CD4-positive, alpha-beta T cell treated with Interleukin-10 for 1 hour (primary cell): ENCODE measurements around the gene GLYATL1.

Experiments
- DNase-seq: peaks from one replicate; pipeline ENCODE4 v3.0.0-alpha.2; 2020

The GLYATL1 gene, protein sequence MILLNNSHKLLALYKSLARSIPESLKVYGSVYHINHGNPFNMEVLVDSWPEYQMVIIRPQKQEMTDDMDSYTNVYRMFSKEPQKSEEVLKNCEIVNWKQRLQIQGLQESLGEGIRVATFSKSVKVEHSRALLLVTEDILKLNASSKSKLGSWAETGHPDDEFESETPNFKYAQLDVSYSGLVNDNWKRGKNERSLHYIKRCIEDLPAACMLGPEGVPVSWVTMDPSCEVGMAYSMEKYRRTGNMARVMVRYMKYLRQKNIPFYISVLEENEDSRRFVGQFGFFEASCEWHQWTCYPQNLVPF

DNA sequence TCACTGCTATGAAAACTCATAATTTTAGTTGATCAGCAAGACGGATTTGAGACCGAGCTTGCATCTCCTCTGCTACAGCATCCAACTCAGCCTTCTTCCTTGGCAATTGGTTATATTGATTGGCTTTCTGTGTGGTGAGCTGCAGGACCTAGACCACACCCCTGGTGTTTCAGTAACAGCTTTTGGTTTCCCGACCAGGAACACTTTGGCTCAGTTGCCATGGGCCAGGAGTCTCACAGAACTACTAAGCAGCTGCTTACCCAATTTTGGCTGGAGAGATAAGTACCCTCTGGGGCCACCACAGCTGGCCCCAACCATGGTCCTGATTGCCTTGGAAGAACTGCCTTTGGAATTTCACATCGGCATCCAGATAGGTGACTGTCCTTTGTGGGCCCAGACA is at the start of gene GLYATL1:
Gene GLYATL1, plus strand, starts transcription at position 212 of the 400 bp plus-strand sequence. CDS start 7,600 bp downstream, outside the sequence.
- no peak for DNase-seq

DNA sequence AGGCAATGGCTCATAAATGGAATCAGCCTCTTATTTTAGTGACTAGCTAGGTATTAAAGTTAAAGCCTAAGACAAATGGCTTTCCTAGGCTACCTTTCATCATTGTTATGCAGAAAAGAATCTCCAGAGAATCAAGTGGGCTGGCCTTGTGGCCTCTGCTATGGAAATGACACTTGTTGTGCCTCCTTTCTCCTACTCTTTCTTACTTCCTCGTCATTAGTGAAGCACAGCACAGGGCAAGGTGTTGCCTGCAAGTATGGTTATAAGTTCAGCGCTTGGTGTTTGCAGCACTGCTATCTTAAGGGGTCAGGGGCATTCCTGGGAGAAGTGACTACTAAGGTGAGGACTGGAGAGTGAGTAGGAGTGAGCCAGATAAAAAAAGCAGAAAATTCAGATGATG is 45.4 kb upstream of the GLYATL1 start:
- DNase-seq: no peak

DNA sequence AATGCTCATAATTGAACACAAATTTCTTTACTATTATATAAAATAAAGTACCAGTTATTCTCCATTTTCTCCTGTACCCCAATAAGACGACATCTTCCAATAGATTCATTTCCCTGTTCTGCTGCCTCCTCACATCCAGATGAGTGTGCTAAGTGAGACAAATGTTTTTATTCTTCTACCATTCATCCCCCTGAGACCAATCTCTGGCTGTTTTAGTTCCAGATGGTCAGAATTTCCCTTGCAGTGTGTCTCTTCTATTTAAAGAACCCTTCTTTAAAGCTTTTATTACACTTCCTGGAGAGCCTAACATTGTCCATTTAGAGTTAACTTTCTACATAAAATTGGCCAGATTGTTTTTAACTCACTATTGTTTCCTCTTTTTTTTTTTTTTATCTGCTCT is 41.2 kb upstream of the GLYATL1 start:
- no peak for DNase-seq

DNA sequence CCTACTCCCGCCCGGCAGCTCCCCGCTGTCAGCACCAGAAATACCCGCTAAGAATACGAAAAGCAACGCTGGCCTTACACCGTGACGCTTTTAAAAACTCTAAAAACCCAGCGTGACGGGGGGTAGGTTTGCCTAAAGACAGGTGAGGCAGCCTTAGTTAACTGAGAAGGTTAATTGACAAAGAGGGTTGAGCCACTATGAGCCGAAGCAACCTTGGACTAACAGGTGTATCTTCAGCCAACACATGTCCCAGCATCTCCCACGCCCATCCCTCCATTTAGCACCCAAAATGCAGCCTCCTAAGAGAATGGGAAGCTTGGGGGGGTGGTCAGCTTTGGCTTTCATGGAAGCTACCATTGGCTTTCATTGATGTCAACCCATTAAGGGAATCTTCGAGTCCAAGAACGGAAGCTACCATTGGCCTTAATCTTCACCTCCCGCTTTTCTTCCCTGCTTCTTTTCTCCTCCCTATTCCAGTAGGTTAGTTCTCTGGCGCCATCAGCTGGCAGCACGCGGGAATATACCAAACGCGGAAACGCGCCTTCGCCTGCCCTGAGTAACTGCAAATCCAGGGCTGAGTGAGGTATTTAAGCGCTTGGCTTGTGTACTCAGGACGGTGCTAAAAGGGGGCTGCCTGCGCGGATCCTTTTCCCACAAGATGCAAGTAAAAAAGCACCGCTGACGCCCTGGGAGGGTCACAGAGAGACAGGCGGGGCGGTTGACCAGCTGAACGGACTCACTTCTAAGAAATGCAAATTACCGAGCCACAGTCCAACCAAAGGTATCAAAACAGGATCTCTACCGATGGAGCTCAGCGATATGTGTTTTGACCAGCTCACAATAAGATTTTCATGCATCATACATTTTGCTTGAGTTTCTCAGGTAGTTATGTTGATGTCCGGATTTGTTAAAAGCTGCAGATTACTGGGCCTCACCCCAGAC is 38.5 kb upstream of the GLYATL1 start:
- DNase-seq: peak; percentile 8

DNA sequence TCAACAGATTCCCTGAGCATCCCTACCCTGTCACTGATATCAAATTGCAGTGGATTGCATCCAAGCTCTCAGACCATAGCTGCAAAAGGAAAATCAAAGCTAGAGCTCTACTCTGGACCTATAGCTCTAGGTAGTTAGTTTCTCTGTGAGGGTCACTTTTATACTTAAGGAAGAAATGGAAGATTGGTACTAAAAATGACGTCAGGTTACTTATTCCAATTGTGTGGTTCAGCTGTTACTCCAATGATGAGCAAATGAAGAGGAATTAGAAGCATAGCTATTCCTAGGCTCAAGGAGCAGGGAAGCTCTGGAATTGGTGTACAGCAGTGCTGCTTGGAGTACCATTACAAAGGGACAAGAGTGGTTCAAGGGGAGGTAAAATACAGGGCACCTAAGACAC is 36.4 kb upstream of the GLYATL1 start:
- DNase-seq: no peak

DNA sequence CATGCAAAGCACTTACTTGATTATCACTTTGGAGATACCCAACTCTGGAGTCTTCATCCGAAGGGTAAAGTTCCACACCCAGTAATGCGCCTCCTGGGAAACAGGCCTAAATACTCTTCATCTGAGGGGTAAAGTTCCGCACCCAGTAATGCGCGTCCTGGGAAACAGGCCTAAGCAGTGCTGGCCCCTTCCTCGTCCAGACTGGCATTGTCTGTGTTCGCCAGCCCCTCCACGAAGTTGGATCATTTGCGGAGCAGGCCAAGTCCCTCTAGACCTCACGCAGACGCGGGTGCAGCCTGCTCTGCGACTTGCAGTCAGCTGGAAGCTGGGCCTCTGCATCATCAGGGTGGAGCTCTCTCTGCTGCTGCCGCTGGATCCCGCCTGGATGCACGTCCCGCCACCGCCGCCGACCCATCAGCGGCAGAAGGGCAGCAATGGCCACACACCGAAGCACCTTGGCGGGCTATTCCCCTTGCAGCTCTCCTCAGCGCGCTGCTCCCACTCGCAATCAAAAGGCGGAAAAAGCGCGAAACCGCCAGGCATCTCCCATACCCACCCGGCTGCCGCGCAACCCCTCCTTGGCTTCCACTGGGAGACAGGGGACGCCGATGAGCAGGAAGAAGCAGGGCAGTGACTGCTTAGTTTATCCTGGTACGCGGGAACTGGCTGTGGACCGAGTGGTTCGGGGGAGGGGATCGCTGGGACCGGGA is 34.1 kb upstream of the GLYATL1 start:
- DNase-seq: no peak

DNA sequence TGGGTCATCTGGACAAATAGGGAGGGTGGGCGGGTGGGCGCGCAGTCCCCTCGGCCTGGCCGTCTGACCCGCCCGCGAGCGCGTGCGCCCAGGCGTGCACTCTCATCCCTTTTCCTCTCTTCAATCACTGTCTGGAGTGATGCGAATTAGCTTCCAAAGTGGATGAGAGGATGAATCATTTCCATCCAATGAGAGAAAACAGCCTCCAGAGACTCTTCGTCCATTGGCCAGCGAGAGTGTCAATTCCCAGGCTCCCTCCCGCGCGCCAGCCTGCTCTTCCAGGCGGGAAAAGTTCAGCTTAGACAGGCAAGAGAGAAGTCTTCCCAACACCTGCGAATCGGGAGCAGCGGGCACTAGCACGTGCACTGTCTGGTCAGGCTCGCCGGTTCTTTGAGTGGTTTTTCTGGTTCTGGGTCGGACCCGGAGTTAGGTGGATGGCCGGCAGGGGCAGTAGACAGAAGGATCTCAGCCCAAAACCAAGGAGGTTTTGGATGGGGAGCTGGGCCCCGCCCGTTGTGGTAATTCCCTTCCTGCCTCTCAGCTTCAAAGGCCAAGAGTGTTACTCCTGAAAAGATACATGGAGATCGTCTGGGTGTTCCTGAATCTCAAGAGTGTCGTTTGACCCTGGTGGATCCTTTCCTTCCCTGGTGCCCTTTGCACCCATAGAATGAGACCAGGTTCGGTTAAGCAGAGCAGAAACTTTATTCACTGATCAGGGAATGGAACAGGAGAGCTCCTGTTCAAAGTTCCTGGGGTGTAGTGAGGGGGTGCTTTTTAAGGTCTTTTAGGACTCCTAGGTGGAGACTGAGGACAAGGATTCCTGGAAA is 33.4 kb upstream of the GLYATL1 start:
- no peak for DNase-seq

DNA sequence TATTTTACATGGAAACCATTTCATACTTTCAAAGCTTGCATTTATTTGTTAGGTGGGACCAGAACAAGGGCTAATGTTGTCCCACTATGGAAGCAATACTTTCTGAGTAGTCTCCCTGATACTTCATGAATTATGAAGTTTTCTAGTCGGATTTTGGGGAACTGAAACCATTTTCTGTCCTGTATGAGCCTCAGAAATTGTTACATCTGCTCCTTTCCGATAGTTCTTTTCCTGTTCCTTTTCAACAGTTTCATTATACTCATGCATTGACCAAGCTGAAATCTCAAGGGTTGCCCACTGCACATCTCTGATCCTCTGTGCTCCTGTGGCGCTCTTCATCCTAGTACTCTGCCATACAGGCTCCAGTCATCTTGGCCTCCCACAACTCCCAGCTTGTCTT is 31.5 kb upstream of the GLYATL1 start:
- DNase-seq: no peak

DNA sequence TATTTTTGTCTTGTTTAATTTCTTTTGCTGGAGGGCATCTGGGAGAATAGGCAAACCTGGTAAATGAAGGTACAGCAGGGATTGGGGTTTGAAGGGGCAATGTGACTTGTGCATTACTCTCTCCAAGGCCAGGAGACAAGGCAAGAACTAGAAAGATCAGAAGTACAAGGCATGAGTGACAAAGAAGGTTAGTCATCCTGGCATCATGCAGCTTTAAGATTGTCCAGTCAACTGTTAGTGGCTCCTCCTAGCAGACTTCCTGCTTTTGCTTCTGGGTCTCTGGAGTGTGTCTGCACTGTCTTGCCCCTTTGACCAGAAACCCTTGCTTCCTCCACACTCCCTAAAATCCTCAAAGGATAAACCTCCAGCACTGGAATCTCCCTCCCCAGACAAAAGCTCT is 27.2 kb upstream of the GLYATL1 start:
- no peak for DNase-seq

DNA sequence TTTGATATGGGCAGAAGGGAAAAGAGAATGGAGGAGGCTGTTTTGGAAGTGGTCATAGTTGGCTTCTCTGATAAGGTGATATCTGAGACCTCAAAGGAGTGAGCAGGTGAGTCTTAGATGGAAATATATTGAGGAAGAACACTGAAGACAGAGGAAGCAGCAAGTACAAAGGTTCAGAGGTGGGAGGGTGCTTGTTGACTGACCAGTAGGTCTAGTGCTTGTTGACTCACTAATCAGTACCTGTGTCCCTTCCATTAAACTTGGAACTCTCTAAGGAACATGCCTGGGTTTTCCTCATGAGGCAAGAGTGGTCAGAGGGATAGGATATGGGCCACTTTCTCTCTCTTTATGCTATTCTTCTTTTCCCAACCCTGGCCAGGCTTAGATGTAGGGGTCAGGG is 25.6 kb upstream of the GLYATL1 start:
- no peak for DNase-seq

DNA sequence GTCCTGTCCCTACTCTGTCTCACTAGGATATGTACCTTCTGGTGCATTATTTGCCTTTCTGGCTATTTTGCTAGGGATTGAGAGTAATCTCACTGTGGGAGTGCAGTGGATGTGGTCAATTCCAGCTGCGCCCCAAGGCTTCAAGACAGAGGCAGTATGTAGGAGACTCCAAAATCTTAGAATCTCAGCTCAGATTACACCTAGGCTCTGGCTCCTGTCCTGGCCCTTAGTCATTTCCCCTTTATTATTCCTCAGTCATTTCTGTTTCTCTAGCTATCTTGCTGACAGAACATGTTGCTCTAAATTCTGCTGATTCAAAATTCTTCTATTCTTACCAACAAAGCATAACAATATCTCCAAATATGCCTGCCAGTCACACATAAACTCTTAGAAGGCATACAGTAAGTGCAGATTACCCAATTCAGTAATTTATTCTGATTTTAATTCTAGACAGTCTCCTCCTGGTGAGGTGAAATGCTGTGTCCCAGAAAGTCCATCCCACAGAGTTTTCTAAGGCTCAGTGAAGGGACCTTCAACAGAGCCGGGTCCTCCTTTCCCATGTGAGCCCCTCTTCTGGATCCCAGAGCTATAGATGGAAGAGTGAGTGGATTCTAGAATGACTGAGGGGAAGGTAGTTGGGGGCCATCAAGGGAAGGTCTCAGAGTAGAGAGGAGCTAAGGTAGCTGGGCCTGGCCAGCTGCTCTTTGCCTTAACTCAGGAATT is 24.3 kb upstream of the GLYATL1 start:
- no peak for DNase-seq

DNA sequence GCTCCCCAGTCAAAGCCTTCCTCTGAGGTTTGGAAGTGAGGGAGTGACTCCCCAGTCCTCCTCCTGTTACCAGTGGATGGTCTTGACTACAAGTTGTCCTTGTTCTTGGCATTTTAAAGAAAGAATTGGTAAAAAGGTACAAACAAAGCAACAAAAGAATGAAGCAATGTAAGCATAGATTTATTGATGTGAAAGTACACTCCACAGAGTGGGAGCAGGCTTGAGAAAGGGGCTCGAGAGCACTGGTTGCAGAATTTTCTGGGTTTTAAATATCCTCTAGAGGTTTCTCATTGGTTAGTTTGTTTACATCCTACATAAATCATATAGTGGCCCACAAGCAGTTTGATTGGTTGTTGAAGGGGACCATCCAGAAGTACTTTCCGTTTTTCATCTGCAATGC is 22.7 kb upstream of the GLYATL1 start:
- DNase-seq: no peak

DNA sequence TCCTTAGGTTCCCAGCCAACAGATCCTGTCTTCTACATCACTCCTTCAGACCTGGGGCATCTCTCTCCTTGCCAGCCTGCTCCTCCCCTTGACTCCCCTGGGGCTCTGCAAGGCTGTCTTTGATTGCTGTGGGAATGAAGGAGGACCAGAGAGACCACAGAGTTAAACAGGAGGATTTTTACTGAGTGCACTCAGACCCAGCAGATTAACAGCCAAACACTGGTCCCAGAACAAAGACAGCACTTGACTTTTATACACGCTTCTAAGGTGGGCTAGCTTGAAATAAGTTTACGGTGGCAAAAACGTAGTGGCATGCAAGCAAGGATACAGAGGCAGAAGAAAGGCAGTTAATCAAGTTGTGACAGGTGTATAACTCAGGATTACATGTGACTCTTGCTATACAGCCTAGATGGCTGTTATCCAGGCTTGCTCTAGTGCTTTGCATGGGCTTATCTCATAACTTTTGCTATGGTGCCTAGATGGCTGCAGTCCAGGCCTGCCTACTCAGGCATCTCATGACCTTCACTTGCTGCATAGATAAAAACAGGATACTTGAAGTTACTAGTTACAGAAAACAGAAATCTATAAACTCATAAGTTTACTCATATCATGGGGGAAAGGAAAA is 22.0 kb upstream of the GLYATL1 start:
- DNase-seq: no peak

DNA sequence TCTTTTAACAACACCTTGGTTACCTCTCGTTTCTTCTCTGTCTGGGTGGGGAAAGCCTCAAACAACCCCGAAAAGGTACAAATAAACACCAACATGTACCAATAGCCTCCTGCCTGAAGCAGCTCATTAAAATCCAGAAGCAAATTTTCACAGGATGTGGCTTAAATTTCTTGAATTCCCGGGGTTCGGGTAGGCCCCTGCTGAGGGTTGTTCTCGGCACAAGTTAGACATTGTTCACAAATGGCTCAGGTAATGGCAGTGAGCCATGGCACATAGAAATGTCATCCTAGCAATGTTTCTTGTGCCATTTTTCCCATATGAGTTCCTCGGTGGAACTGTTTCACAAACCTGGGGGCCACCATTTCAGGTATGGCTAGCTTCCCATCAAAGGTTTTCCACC is 19.7 kb upstream of the GLYATL1 start:
- no peak for DNase-seq

DNA sequence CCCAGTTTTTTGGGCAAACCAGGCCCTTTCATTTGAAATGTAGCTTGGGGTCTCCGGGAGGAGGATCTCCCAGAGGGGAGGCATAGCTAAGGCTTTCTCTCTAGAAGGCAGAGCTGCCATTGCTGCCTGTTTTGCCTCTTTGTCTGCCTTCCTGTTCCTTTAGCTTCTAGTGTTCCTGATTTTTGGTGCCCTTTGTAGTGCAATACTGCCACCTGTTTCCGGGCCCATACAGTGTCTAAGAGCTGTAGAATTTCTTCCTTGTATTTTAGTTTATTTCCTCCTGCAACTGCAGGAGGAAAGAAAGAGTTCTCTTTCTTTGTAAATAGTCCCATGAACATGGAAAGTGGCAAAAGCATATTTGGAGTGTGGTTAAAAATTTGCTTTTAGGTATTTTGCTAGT is 19.3 kb upstream of the GLYATL1 start:
- DNase-seq: no peak

DNA sequence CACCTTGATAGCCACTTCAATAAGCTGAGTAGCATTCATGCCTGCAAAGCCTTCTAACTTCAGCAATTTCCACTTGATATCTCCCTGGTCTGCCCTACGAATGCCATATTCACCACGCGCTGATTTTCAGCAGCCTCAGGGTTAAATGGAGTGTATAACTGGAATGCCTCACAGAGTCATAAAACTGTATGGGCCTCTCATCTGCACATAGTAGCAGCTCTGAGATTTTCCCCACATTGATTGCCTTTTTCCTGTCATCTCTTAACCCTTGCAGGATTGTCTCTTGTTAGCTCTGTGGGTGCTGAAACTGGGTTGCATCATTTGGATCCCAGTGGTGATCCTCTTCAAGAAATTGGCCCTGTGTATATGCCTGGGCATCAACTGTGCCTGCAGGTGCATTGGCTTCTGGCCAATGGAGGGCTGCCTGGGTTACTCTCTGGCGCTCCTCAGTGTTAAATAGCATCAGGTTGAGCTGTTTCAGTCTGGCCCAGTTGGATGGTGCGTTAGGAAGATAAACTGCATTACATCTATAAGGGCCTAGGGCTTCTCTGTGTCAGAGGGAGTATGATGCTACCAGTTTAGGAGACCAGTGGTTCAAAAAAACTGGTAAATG is 17.4 kb upstream of the GLYATL1 start:
- DNase-seq: no peak

DNA sequence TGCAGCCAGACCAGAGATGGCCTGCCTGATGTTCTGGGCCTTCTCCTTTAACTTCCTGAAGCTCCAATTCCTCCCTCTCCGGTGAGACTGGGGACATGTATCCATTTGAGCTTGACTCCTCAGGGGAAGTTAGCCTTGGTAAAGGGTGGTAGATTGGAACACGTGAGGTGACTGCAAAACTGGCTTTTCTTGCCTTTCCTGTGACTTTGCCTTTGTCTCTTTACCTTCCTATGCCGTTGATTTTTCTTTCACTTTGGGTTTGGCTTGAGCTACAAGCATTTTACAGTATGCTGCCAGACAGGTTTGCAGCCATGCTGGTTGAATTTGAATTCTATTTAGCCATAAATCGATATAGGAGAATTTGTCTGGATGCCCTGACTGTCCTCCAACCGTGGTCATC is 16.8 kb upstream of the GLYATL1 start:
- no peak for DNase-seq

DNA sequence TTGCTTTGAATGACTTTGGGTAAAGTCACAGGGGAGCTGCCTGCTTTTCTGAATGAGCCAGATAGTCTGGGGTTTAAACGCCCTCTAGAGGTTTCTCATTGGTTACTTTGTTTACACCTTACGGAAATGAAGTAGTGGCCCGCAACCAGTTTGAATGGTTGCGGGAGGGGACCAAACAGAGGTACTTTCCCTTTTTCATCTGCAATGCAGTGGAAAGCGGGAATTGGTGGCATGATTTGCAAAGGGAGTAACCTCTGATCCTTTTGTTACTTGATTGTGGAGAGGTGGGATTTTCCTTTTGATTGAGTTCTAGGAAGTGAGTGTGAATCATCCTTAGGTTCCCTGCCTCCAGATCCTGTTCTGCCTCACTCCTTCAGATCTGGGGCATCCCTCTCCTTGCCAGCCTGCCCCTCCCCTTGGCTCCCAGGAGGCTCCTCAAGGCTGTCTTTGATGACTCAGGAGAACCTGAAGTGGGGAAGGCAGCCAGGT is 15.9 kb upstream of the GLYATL1 start:
- DNase-seq: peak; percentile 14

DNA sequence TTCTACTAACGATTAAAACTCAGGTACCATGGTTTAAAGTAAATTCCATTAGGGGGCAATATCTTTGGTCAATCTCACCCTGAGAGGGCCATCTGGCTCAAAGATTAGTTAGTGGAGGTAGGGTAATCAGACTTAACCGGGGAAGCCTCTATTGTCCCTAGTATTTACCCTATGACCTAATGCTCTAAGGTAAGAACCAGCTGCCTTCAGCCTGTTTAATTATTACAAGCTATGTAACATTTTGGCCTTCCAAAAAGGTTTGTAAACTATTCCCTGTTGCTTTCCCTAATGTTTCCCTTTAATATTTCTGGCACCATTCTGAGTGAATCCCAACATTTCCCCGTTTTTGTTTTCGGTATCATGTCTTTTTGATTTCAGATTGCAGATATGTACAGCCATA is 15.1 kb upstream of the GLYATL1 start:
- no peak for DNase-seq

DNA sequence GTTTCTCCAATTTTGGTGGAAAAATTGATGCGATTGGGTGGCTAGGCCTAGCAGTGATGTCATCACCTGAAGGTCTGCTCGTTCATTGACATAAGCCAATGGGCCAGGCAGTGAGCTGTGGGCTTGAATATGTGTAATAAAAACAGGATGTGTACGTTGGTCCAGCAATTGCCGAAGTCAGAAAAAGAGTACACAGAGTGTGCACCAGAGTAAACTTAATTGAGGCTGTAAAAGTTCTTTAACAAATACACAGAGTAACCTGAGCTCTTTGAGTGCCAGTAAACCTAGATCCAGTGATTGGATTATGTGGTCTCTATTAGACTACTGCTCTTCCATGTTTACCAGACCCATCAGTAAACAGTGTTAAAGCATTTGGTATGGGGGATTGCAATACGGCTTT is 13.0 kb upstream of the GLYATL1 start:
- DNase-seq: no peak

DNA sequence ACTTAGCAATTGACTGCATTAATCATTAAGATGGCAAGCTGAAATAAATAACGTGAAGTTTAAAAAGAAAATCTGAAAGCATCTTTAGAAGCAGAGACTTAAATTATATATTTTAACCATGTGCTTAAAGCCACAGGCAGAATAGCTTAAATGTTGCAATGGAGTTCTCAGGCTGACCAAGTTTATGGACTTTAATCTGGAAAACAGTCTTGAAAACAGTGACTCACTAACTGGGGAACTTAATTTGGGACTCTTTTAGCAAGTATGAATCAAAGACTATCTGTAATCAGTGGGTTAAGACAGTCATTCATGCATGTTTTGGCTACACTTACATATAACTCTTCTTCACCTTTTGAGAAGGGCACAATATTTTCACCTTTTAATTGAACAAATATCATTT is 12.6 kb upstream of the GLYATL1 start:
- DNase-seq: no peak
